Ishikawa (cell line): ENCODE measurements around the gene SLAMF7.

Source experiments
- CEBPB ChIP-seq: IDR thresholded peaks from 2 replicates; pipeline ENCODE4 v1.6.1; 2012
- CREB1 ChIP-seq: IDR thresholded peaks from 2 replicates; pipeline ENCODE4 v1.6.1; 2012; ENCODE audit warnings: low read depth
- EGR1 ChIP-seq: IDR thresholded peaks from 2 replicates; pipeline ENCODE4 v1.6.1; 2012
- EP300 ChIP-seq: IDR thresholded peaks from 2 replicates; pipeline ENCODE4 v1.6.1; 2012; ENCODE audit warnings: borderline replicate concordance
- FOXM1 ChIP-seq: IDR thresholded peaks from 2 replicates; pipeline ENCODE4 v1.6.1; 2012; ENCODE audit warnings: low read depth, borderline replicate concordance
- MAX ChIP-seq: IDR thresholded peaks from 2 replicates; pipeline ENCODE4 v1.6.1; 2012
- NFIC ChIP-seq: IDR thresholded peaks from 2 replicates; pipeline ENCODE4 v1.6.1; 2012
- RAD21 ChIP-seq: IDR thresholded peaks from 2 replicates; pipeline ENCODE4 v1.6.1; 2012; ENCODE audit warnings: low read depth
- REST ChIP-seq: IDR thresholded peaks from 2 replicates; pipeline ENCODE4 v1.6.1; 2012; ENCODE audit warnings: low read depth, mild to moderate bottlenecking
- TAF1 ChIP-seq: IDR thresholded peaks from 2 replicates; pipeline ENCODE4 v1.6.1; 2012; ENCODE audit warnings: low read depth, mild to moderate bottlenecking
- TCF12 ChIP-seq: IDR thresholded peaks from 2 replicates; pipeline ENCODE4 v1.6.1; 2012; ENCODE audit warnings: low read depth
- TEAD4 ChIP-seq: IDR thresholded peaks from 2 replicates; pipeline ENCODE4 v1.6.1; 2012
- USF1 ChIP-seq: IDR thresholded peaks from 2 replicates; pipeline ENCODE4 v1.6.1; 2012
- YY1 ChIP-seq: IDR thresholded peaks from 2 replicates; pipeline ENCODE4 v1.6.1; 2012; ENCODE audit warnings: low read depth
- ZBTB7A ChIP-seq: IDR thresholded peaks from 2 replicates; pipeline ENCODE4 v1.6.1; 2012; ENCODE audit warnings: low read depth

SLAMF7 gene

GRCh38 chr1:160705742-160706141 lies 33.3 kb upstream of the SLAMF7 start:
- TF ChIP-seq CEBPB (no peak), CREB1 (no peak), REST (no peak), EGR1 (no peak), ZBTB7A (no peak), RAD21 (no peak), TCF12 (no peak), YY1 (no peak)

- no peak for TF ChIP-seq ZBTB7A
- no peak for TF ChIP-seq MAX
- no peak for TF ChIP-seq YY1
- TF ChIP-seq NFIC: no peak
- no peak for TF ChIP-seq EP300
- TF ChIP-seq USF1: no peak
- TF ChIP-seq RAD21: no peak
- no peak for TF ChIP-seq EGR1
- no peak for TF ChIP-seq TEAD4
- no peak for TF ChIP-seq CREB1
- no peak for TF ChIP-seq REST
- TF ChIP-seq CEBPB: no peak
- no peak for TF ChIP-seq TCF12
These were observed 32.4 kb upstream of the SLAMF7 start for GRCh38 chr1:160706526-160707235.

GRCh38 chr1:160707236-160708064 lies 31.6 kb upstream of the SLAMF7 start:
- TF ChIP-seq ZBTB7A (no peak), USF1 (no peak), TAF1 (no peak), RAD21 (no peak), YY1 (no peak), REST (no peak), NFIC (no peak), FOXM1 (no peak), TCF12 (no peak)

GRCh38 chr1:160708118-160708517 lies 30.9 kb upstream of the SLAMF7 start:
- no peak for TF ChIP-seq EGR1
- TF ChIP-seq NFIC: no peak
- no peak for TF ChIP-seq TCF12
- no peak for TF ChIP-seq MAX
- TF ChIP-seq EP300: no peak
- TF ChIP-seq CREB1: no peak
- no peak for TF ChIP-seq FOXM1
- TF ChIP-seq YY1: no peak
- TF ChIP-seq USF1: no peak
- TF ChIP-seq TEAD4: no peak
- no peak for TF ChIP-seq ZBTB7A
- no peak for TF ChIP-seq CEBPB
- TF ChIP-seq TAF1: no peak
- TF ChIP-seq RAD21: no peak
- no peak for TF ChIP-seq REST
